ENCODE measurements around the gene TDRKH. TPM values are rescaled to one million over a fixed set of nuclear protein-coding genes. Genes with fewer than 3 reads are reported as not detected.

The TDRKH gene
- polyA plus RNA-seq, 1 experiment = 1.1 TPM

- ChIA-PET POLR2A (no interaction called here), CTCF (no interaction called here)
- Histone ChIP-seq H3K27me3 (ENCODE audit: control insufficient read depth, insufficient read depth, low read length) (peaks cover 26% of the 10 kb centered on the region), H3K36me3 (ENCODE audit: control insufficient read depth, insufficient read depth, low read length) (no peaks in the 10 kb centered on the region), H3K4me3 (ENCODE audit: low read depth, low read length) (no peak overlapping the region)
- DNase-seq (ENCODE audit: low read depth) = no peak
- TF ChIP-seq, protein P1, sequence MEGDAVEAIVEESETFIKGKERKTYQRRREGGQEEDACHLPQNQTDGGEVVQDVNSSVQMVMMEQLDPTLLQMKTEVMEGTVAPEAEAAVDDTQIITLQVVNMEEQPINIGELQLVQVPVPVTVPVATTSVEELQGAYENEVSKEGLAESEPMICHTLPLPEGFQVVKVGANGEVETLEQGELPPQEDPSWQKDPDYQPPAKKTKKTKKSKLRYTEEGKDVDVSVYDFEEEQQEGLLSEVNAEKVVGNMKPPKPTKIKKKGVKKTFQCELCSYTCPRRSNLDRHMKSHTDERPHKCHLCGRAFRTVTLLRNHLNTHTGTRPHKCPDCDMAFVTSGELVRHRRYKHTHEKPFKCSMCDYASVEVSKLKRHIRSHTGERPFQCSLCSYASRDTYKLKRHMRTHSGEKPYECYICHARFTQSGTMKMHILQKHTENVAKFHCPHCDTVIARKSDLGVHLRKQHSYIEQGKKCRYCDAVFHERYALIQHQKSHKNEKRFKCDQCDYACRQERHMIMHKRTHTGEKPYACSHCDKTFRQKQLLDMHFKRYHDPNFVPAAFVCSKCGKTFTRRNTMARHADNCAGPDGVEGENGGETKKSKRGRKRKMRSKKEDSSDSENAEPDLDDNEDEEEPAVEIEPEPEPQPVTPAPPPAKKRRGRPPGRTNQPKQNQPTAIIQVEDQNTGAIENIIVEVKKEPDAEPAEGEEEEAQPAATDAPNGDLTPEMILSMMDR (IDR thresholded peaks at IDR 0.05; ENCODE audit: insufficient read depth, low read depth, low read length) = no peak
These were observed 32.1 kb upstream of the TDRKH start for GRCh38 chr1:151822404-151822803.

GRCh38 chr1:151820940-151821339, 30.6 kb upstream of the TDRKH start:
- TF ChIP-seq, protein P1 (IDR thresholded peaks at IDR 0.05; ENCODE audit: insufficient read depth, low read depth, low read length) = no peak
- POLR2A ChIA-PET = no interaction called here
- no peak for DNase-seq (ENCODE audit: low read depth)
- CTCF ChIA-PET = interaction anchor here (1.3 kb wide), 1 partner anchor 16 kb away, joined by 5 read pairs; no protein-coding TSS in a partner anchor
- Histone ChIP-seq H3K4me3 (ENCODE audit: low read depth, low read length) (no peak overlapping the region), H3K27me3 (ENCODE audit: control insufficient read depth, insufficient read depth, low read length) (peaks cover 30% of the 10 kb centered on the region), H3K36me3 (ENCODE audit: control insufficient read depth, insufficient read depth, low read length) (no peaks in the 10 kb centered on the region)

GRCh38 chr1:151819976-151820623, 29.8 kb upstream of the TDRKH start:
- H3K36me3 ChIP-seq (ENCODE audit: control insufficient read depth, insufficient read depth, low read length) = no peaks in the 10 kb centered on the region
- peaks cover 28% of the 10 kb centered on the region for H3K27me3 ChIP-seq (ENCODE audit: control insufficient read depth, insufficient read depth, low read length)
- TF ChIP-seq, protein P1 (IDR thresholded peaks at IDR 0.05; ENCODE audit: insufficient read depth, low read depth, low read length) = no peak
- CTCF ChIA-PET = interaction anchor here (1.3 kb wide), 1 partner anchor 16 kb away, joined by 5 read pairs; no protein-coding TSS in a partner anchor
- DNase-seq (ENCODE audit: low read depth) = no peak
- POLR2A ChIA-PET = no interaction called here
- no peak overlapping the region for H3K4me3 ChIP-seq (ENCODE audit: low read depth, low read length)

DNA sequence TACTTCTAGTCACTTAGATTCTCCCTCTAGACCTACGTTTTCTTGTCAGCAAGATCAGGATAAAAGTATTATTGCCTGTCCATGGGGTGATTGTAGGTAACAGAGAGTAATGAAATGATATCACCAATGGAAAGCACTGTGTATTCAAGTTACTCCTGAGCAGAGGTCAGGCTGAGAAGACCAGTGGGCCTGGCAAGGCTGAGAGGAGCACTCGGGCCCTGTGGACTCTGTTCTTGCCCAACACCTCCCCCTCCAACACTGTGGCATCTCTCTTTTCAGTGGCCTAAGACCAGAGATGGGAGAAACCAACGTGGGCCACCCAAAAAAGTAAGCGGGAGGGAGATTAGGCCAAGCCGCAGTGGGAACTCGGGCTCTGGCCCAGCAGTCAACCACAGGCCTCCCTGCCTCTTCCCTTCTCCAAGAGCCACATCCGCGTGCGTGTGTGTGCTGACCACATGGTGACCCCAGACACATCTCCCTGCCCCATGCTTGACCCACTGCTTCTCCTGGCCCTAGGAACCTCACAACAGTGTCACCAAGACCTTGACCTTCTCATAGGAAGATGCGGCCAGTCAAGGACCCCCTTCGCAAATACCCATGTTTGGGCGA, 29.0 kb upstream of the TDRKH start:
- POLR2A ChIA-PET = no interaction called here
- CTCF ChIA-PET = no interaction called here
- Histone ChIP-seq H3K4me3 (ENCODE audit: low read depth, low read length) (no peak overlapping the region), H3K27me3 (ENCODE audit: control insufficient read depth, insufficient read depth, low read length) (peaks cover 24% of the 10 kb centered on the region), H3K36me3 (ENCODE audit: control insufficient read depth, insufficient read depth, low read length) (no peaks in the 10 kb centered on the region)
- DNase-seq (ENCODE audit: low read depth) = no peak
- TF ChIP-seq, protein P1 (IDR thresholded peaks at IDR 0.05; ENCODE audit: insufficient read depth, low read depth, low read length) = no peak

DNA sequence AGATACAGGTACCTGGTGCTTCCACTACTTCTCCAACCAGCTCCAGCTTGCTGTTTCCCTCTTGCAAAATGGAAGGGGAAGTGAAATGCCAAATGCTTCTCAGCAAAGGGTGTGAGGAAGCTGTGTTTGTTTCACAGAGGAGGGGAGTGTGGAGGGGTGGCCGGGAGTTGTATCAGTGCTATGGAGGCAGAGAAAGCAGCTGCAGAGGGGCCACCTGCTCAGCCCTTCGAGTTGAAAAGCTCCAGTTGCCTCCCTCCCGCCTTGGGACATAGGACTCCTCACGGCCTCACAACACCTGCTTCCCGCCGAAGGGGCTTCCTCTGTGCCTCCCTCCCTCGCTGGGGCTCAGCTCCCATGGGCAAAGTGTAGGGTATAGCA, 27.0 kb upstream of the TDRKH start:
- H3K27me3 ChIP-seq (ENCODE audit: control insufficient read depth, insufficient read depth, low read length) = peaks cover 28% of the 10 kb centered on the region
- ChIA-PET POLR2A (no interaction called here), CTCF (interaction anchor here (1.0 kb wide), 1 partner anchor 119 kb away, joined by 3 read pairs; no protein-coding TSS in a partner anchor)
- TF ChIP-seq, protein P1 (IDR thresholded peaks at IDR 0.05; ENCODE audit: insufficient read depth, low read depth, low read length) = no peak
- no peaks in the 10 kb centered on the region for H3K36me3 ChIP-seq (ENCODE audit: control insufficient read depth, insufficient read depth, low read length)
- no peak for DNase-seq (ENCODE audit: low read depth)
- H3K4me3 ChIP-seq (ENCODE audit: low read depth, low read length) = no peak overlapping the region

All from BJ (cell line).